ENCODE results near the gene ZNF177.

- no peak for TF ChIP-seq YY1 (IDR thresholded peaks at IDR 0.05; ENCODE audit: insufficient read depth, insufficient read length)
- no peak for TF ChIP-seq ZNF274 (IDR thresholded peaks at IDR 0.05; ENCODE audit: low read depth, low read length)
- no peak for TF ChIP-seq SUZ12 (IDR thresholded peaks at IDR 0.05; ENCODE audit: extremely low read depth, insufficient read depth, insufficient read length)
These were observed at the start of gene ZNF177 for GRCh38 chr19:9362905-9363304.

All from NT2/D1 (cell line).